GM19463 (cell line): ENCODE data around the gene SCFD2.
"Not testable (repeated sequence)": the region's sequence is repeated elsewhere in the genome, so short reads cannot be mapped to it uniquely, and the experiment has no call there.

Experiments
- ATAC-seq: cut with Tn5 transposase; IDR thresholded peaks from one replicate; pipeline ENCODE4 v1.9.1; 2021; ENCODE audit warnings: mild to moderate bottlenecking, moderate library complexity; ENCODE audit not compliant: unreplicated experiment

Gene SCFD2

DNA sequence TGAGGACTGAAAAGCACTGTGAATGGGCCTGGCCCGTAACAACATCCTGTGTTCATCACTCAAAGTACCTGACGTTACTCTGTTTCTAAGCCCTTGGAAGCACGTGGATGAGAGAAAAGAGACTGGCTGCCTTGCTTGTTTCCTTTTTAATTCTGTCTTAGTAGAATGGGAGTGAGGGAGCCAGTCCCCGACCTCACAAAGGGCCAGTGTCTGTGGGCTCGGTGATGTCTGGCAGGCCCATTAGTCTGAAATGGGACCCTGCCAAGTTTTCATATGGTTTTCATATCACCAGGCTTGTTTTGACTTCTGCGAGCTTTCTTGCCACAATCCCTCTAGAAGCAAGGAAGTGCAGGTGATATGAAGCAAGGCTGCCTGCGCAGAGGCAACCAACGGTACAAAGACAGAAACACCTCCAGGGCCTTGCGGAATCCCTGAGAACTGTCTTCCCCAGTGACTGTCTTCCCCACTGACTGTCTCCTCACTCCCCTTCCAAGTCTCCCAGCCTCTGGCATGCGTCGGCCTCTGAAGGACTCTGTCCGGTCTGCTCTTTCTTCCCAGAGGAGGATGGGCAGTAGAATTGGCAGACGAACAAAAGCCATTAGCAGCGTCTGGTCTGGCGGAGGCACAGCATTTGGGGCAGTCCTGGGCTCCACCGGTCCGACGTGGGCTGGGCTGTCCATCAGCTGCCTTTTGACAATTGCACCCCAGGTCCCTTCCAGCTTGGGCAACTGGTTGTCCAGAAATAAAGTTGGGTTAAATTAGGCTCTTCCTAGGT is 524.0 kb downstream of the SCFD2 start:
- ATAC-seq, result no peak

DNA sequence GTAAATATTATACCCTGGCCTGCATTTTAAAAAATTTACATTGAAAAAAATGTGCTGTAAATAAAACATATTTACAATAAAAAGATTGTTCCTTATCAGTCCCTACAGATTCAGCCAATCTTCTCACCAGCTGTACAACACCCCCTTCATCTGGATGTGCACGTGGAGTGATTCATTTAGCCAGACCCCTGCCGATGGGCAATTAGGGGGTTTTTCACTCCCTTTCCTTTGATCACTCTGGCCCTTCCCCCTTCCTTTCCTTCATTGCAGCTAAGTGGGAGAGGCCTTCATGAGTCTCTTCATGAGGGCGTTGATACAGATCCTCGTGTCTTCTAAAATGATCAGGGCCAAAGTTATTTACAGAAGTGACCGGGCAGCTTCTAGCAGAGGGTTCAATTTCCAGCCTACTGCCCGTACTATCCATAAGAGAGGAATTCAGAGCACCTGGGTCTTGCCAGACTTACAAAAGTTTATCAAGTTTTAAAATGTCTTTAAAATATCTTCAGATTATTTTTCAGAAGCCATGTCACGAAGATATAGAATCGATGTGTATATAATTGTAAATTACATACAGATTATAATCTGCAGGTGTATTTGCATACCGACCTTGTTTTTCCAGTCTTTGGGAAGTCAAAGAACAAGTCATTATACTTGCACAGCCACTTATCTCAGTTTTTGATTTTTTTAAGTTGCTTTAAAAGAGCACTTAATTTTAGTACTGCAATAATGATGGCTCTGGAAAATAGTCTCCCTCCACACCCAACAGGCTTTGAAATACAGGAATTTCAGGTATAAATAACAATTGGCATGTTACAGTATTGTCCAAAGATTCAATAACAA is 525.1 kb downstream of the SCFD2 start:
- no peak for ATAC-seq

GRCh38 chr4:52838729-52839586 is 526.9 kb downstream of the SCFD2 start:
- no peak for ATAC-seq

DNA sequence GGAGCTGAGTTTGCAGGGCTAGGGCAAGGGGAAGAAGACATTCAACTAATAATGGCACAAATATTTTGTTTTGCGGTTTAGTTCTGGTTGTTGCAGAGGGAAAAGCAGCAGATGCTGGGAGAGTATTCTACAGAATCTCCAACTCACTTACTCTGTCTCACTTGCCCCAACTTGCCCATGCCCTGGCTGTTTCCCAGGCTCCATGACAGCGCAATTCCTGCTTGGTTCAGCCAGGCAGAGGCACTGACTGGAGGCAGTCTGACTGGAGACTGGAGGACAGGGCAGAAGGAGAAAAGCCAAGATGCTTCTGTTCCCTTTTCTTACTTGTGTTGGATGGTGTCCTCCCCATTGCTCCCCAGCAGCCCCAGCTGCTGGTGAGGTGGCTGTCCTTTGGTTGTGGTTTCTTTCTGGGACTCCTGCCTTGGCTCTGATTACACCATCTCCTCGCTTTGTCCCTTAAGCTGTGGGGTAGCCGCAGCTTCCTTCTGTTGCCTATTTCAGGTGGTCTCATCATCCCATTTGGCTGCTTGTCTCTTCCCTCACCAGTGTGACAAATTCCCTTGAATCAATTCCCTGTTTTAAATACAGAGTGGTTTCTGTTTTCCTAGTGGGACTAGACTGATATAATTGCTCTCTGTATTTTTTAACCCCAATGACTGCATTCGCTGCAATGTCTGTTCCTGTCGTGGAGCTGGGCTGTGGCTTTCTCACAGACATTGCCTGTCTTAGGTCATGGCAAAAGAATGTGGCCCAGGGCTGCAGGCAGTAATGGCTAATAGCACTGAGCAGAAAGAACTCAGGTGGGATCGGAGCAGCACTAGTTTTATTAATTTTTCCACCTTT is 527.9 kb downstream of the SCFD2 start:
- ATAC-seq, result no peak

- no peak for ATAC-seq
Observed at GRCh38 chr4:52836678-52837077, 529.2 kb downstream of the SCFD2 start.

DNA sequence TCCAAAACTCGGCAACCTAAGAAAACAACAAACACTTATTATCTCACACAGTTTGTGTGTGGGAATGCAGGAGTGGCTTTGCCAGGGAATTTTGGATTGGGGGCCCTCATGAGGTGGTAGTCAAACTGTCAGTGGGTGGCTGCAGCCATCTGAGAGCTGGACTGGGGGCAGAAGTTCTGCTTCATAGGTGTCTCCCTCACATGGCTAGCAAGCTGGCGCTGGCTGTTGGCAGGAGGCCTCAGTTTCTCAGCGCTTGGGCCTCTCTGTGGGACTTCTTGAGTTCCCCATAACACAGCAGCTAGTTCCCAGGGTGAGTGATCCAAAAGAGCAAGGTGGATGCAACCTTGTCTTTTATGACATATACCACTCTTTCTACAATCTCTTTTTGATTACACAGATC is 529.7 kb downstream of the SCFD2 start:
- ATAC-seq, result no peak

- ATAC-seq, result not testable (repeated sequence)
Observed at GRCh38 chr4:52834641-52835456, 531.0 kb downstream of the SCFD2 start.

DNA sequence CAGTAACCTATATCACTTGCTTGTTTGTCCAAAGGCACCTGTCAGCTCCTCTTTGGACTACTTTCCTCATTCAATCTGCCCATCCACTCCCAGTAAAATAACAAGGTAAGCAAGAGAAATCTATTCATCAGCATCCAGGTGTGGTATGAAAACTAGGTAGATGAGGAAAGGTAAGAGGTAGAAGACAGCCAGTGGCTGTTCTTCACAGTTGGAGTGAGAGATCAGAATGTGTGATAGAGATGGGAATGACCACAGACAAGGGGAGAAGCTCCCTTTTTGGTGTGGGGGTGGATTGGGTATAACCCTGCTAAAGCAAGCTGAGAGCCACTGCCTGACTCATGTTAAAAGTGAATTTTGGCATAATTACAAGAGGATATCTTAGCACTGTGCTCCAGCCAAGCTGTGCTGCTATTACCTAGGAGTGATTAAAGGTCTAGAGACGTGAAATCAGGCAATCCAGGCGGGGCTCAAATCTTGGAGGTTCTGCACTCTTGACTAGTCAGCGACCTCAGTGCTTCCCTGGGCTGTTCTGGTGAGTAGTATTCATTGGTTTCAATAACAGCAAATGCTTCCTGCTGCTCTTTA is 531.8 kb downstream of the SCFD2 start:
- no peak for ATAC-seq

DNA sequence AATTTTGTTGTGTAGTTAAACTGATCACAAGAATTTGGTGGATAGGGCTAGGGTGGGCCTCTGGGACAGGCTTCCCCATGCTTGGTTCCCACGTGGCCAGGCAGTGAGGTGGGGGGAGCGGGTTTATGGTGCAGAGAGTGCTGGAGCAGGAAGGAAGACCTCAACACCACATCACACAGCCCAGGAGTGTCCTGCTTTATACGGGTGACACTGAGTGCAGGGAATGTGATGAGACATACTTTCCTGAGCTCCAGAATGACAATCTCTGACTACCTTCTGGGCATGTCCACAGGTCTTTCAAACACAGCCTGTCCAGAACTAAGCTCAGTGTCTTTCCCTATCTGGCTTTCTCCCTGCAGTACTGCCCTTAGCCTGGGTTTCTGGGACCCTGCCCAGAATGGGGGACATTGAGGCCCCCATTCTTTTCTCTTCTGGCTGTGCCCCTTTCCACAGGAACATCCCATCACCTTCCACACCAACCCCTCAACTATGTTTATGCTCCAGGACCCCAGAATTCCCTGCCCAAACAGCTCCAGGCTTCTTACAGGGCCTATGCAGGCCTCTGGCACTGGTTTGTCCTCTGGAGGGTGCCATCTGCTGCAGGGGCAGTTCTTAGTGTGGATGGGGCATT is 540.3 kb downstream of the SCFD2 start:
- ATAC-seq, result no peak

- ATAC-seq, result no peak
Observed at GRCh38 chr4:52824603-52825459, 541.0 kb downstream of the SCFD2 start.

GRCh38 chr4:52824270-52824602 is 541.6 kb downstream of the SCFD2 start:
- no peak for ATAC-seq

GRCh38 chr4:52823702-52824092 is 542.2 kb downstream of the SCFD2 start:
- ATAC-seq, result no peak
